Liver (tissue), 9 donors: ENCODE measurements around the gene TMEM187. TPM values are rescaled to one million over a fixed set of nuclear protein-coding genes. Genes with fewer than 3 reads are reported as not detected.

Experiments used
- DNase-seq: peaks from one replicate; pipeline ENCODE4 v3.0.0-alpha.2; 2017; ENCODE audit warnings: low spot score
- H3K27ac ChIP-seq, 2 donors: one replicate each; pipeline ENCODE4 v1.7.0; 2013; ENCODE audit warnings: inconsistent platforms in 2 of 2, low read length in 2 of 2, control low read depth in 1 of 2, low read depth in 1 of 2, mild to moderate bottlenecking in 1 of 2
- H3K27me3 ChIP-seq, 4 donors: one replicate each; pipeline versions ENCODE4 v1.6.1 to v1.7.0; 2013; ENCODE audit warnings: low read length in 3 of 4, inconsistent platforms in 1 of 4, mild to moderate bottlenecking in 1 of 4, moderate library complexity in 1 of 4; ENCODE audit not compliant: control insufficient read depth in 4 of 4, insufficient read depth in 4 of 4
- H3K36me3 ChIP-seq, 4 donors: one replicate each; pipeline versions ENCODE4 v1.6.1 to v1.7.0; 2013; ENCODE audit warnings: low read length in 3 of 4, mild to moderate bottlenecking in 3 of 4, low read depth in 1 of 4, moderate library complexity in 1 of 4; ENCODE audit not compliant: control insufficient read depth in 4 of 4, insufficient read depth in 3 of 4
- H3K4me1 ChIP-seq, 4 donors: one replicate each; pipeline versions ENCODE4 v1.6.1 to v1.7.0; 2013; ENCODE audit warnings: low read length in 3 of 4, mild to moderate bottlenecking in 3 of 4, moderate library complexity in 1 of 4; ENCODE audit not compliant: control insufficient read depth in 4 of 4, insufficient read depth in 4 of 4
- H3K4me3 ChIP-seq, 3 donors: one replicate each; pipeline versions ENCODE4 v1.6.1 to v1.7.0; 2013; ENCODE audit warnings: low read length in 3 of 3, control low read depth in 1 of 3, low read depth in 1 of 3, mild to moderate bottlenecking in 1 of 3
- H3K9ac ChIP-seq, 2 donors: one replicate each; pipeline ENCODE4 v1.7.0; 2013; ENCODE audit warnings: low read length in 2 of 2, mild to moderate bottlenecking in 2 of 2, moderate library complexity in 2 of 2, control low read depth in 1 of 2, low read depth in 1 of 2
- H3K9me3 ChIP-seq, 4 donors: one replicate each; pipeline versions ENCODE4 v1.6.1 to v1.7.0; 2013; ENCODE audit warnings: low read length in 3 of 4; ENCODE audit not compliant: control insufficient read depth in 4 of 4
- ATF3 ChIP-seq: IDR thresholded peaks from 2 replicates; pipeline ENCODE4 v1.6.1; 2016; ENCODE audit warnings: antibody characterized with exemption
- CTCF ChIP-seq: fragments of 150-350 bp; IDR thresholded peaks from 2 replicates; pipeline ENCODE4 v1.5.1; 2017; ENCODE audit warnings: improper control_type of control experiment, low read depth, low read length; ENCODE audit not compliant: missing input control
- EGR1 ChIP-seq, 2 donors: IDR thresholded peaks; 2 replicates each; pipeline ENCODE4 v1.6.1; 2016 to 2018; ENCODE audit warnings: antibody characterized with exemption in 2 of 2, low read depth in 2 of 2
- FOXA1 ChIP-seq: IDR thresholded peaks from 2 replicates; pipeline ENCODE4 v1.6.1; 2016; ENCODE audit warnings: antibody characterized with exemption
- FOXA2 ChIP-seq: IDR thresholded peaks from 2 replicates; pipeline ENCODE4 v1.6.1; 2016; ENCODE audit warnings: antibody characterized with exemption
- GABPA ChIP-seq, 2 donors: IDR thresholded peaks in 1 of 2; conservative IDR thresholded peaks in 1 of 2; 2 replicates each; pipeline ENCODE4 v1.6.1; 2016; ENCODE audit warnings: antibody characterized with exemption in 2 of 2, mild to moderate bottlenecking in 1 of 2, moderate library complexity in 1 of 2
- HNF4A ChIP-seq, 2 donors: conservative IDR thresholded peaks; 2 replicates each; pipeline ENCODE4 v1.6.1; 2016; ENCODE audit warnings: antibody characterized with exemption in 2 of 2, mild to moderate bottlenecking in 2 of 2
- HNF4G ChIP-seq: IDR thresholded peaks from 2 replicates; pipeline ENCODE4 v1.6.1; 2016; ENCODE audit warnings: antibody characterized with exemption
- JUND ChIP-seq, 2 donors: IDR thresholded peaks; 2 replicates each; pipeline ENCODE4 v1.6.1; 2016; ENCODE audit warnings: antibody characterized with exemption in 2 of 2
- MAX ChIP-seq: IDR thresholded peaks from 2 replicates; pipeline ENCODE4 v1.6.1; 2016; ENCODE audit warnings: antibody characterized with exemption
- NR2F2 ChIP-seq: IDR thresholded peaks from 2 replicates; pipeline ENCODE4 v1.6.1; 2016; ENCODE audit warnings: antibody characterized with exemption
- RAD21 ChIP-seq, 2 donors: IDR thresholded peaks; 2 replicates each; pipeline ENCODE4 v1.6.1; 2016; ENCODE audit warnings: antibody characterized with exemption in 2 of 2, mild to moderate bottlenecking in 2 of 2
- SP1 ChIP-seq: IDR thresholded peaks from 2 replicates; pipeline ENCODE4 v1.6.1; 2018; ENCODE audit warnings: antibody characterized with exemption, mild to moderate bottlenecking
- YY1 ChIP-seq: IDR thresholded peaks from 2 replicates; pipeline ENCODE4 v1.6.1; 2016; ENCODE audit warnings: antibody characterized with exemption, mild to moderate bottlenecking
- ZBTB33 ChIP-seq: IDR thresholded peaks from 2 replicates; pipeline ENCODE4 v1.6.1; 2016; ENCODE audit warnings: antibody characterized with exemption
- WGBS: extraction: QIAGEN DNeasy Blood & Tissue Kit; methylation state at CpG from one replicate; pipeline ENCODE4 v1.1.7; 2013; 5-methylcytosine and 5-hydroxymethylcytosine counted together
- polyA plus RNA-seq, 2 donors: library from polyadenylated mRNA; stranded (reverse) in 1 of 2; unstranded in 1 of 2; fragments of 200-250 nt in 1 of 2; fragments of >200 nt in 1 of 2; fragmentation: Nextera tagmentation in 1 of 2; extraction: Ambion mirVana in 1 of 2; gene quantifications; one replicate each; pipeline versions ENCODE4 v1.2.1 to v1.2.3, GENCODE V29; 2013 to 2015
- total RNA-seq, 2 donors: library from RNA; depleted of rRNA; stranded (reverse); fragments of >200 nt; gene quantifications; one replicate each; pipeline ENCODE4 v1.2.3, GENCODE V29; 2014
- donor health status: healthy.
- donor health status: healthy.
- donor health status: healthy.
- donor health status: healthy.
- donor health status: healthy.

TMEM187 gene
- total and polyA plus RNA-seq, 4 donors, result 2.9 to 5.8 (median 4.1) TPM

- Histone ChIP-seq H3K9me3 (no peaks in the 10 kb centered on the region), H3K4me3 (peak overlapping the region in 2 of 3 donors; percentile 61 to 83), H3K9ac (peak overlapping the region in 1 of 2 donors; percentile 42), H3K27me3 (no peaks in the 10 kb centered on the region), H3K27ac (peak overlapping the region; percentile 92 to 95), H3K4me1 (peaks cover 7 to 34% (median 24%) of the 10 kb centered on the region in 4 donors), H3K36me3 (peaks cover 0 to 15% (median 1%) of the 10 kb centered on the region in 4 donors)
- 28% methylated on average over 31 of the region's 31 CpGs for WGBS
- peak; percentile 37 for DNase-seq
- TF ChIP-seq GABPA (IDR thresholded peaks at IDR 0.05 in 1 of 2, conservative IDR thresholded peaks at IDR 0.05 in 1 of 2) (no peak), HNF4G (no peak), NR2F2 (peak; percentile 19)
Measured at GRCh38 chrX:153926858-153927671, 45.5 kb upstream of the TMEM187 start.

DNA sequence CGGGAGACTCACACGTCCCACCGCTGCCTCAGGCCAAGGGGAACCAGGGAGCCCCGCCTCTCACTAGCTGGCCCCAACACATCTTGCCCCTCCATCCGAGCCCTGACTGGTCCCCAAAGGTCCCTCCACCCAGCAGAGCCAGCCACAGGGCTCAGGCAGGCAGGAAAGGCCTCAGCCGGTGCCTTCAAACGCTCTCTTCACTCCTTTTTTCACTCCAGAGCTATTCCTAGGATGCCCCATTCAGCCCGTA is 45.0 kb upstream of the TMEM187 start:
- Histone ChIP-seq H3K36me3 (peaks cover 0 to 15% (median 1%) of the 10 kb centered on the region in 4 donors), H3K9me3 (no peaks in the 10 kb centered on the region), H3K27ac (peak overlapping the region; percentile 92 to 95), H3K4me3 (peak overlapping the region; percentile 61 to 83 (median 65)), H3K27me3 (no peaks in the 10 kb centered on the region), H3K4me1 (peaks cover 7 to 34% (median 24%) of the 10 kb centered on the region in 4 donors), H3K9ac (peak overlapping the region; percentile 42 to 79)
- TF ChIP-seq FOXA2 (no peak), CTCF (no peak)
- 1% methylated on average over 8 of the region's 8 CpGs for WGBS
- no peak for DNase-seq

DNA sequence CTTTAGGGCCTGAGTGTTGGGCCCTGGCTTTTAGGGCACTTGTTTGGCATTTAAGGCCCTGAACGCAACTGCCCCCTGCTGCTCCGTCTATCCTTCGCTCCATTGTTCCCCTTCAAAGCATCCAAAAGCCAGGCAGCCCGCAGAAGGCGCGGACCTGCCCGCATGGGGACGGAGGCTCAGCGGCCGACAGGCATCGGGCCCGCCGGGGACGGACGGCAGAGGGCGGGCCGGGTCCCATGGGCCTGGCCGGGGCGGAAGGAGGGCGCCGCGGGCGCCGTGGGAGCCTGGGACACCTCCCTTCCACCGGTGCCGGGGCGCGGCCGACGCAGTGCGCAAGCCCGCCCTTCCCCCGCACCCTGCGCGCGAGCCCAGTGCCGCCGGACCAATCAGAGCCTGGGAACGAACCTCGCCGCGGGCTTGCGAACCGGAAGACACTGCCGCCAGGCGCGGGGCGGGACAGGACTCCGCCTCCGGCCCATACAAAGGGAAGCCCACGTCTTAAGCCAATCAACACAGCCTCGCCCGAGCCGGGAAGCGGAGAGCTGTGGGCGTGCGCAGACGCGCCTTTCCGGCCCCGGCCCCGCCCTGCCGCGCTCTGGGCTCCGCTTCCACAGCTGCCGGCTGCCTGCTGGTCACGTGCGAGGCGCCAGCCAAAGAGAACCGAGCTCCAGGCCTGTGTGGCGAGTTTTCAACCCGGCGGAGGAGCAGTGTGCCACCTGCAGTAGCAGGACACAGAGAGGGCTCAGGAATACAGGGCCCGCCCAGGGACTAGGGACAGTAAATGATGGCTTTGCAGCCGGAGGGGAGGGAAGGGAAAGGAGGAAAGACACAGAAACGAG is 44.4 kb upstream of the TMEM187 start:
- H3K27ac ChIP-seq, result peak overlapping the region; percentile 92 to 95
- H3K27me3 ChIP-seq, result no peaks in the 10 kb centered on the region
- H3K36me3 ChIP-seq, result peaks cover 0 to 15% (median 1%) of the 10 kb centered on the region in 4 donors
- no peaks in the 10 kb centered on the region for H3K9me3 ChIP-seq
- under 1% methylated on average over 76 of the region's 76 CpGs for WGBS
- H3K9ac ChIP-seq, result peak overlapping the region; percentile 42 to 79
- H3K4me3 ChIP-seq, result peak overlapping the region; percentile 61 to 83 (median 65)
- DNase-seq, result peak; percentile 88
- H3K4me1 ChIP-seq, result peaks cover 7 to 32% (median 22%) of the 10 kb centered on the region in 4 donors
- no peak for TF ChIP-seq RAD21 (IDR thresholded peaks at IDR 0.05)
- no peak for TF ChIP-seq EGR1 (IDR thresholded peaks at IDR 0.05; ENCODE audit: low read depth in 2 of 2)
- TF ChIP-seq HNF4A (conservative IDR thresholded peaks at IDR 0.05), result no peak
- TF ChIP-seq HNF4G, result no peak
- TF ChIP-seq JUND (IDR thresholded peaks at IDR 0.05), result no peak
- no peak for TF ChIP-seq FOXA2
- TF ChIP-seq GABPA (IDR thresholded peaks at IDR 0.05 in 1 of 2, conservative IDR thresholded peaks at IDR 0.05 in 1 of 2), result peak in 1 of 2 donors; percentile 87
- TF ChIP-seq ATF3, result no peak
- TF ChIP-seq YY1, result peak; percentile 24
- TF ChIP-seq NR2F2, result no peak
- TF ChIP-seq SP1, result peak; percentile 66
- TF ChIP-seq ZBTB33, result no peak
- no peak for TF ChIP-seq MAX
- TF ChIP-seq CTCF, result no peak
- TF ChIP-seq FOXA1, result no peak
